CD4-positive, alpha-beta T cell (primary cell): Measurements from ENCODE around the gene GAST. TPM values are rescaled to one million over a fixed set of nuclear protein-coding genes. Genes with fewer than 3 reads are reported as not detected.

Experiments used
- ATAC-seq: fragments of 200-7000 bp; cut with Tn5 transposase; one replicate; pipeline ENCODE4 v1.10.0; 2022; ENCODE audit warnings: mild to moderate bottlenecking; ENCODE audit not compliant: poor library complexity
- CTCF ChIA-PET: fragments of 350-600 bp; sonication (Branson Sonifier 250); formaldehyde crosslinking; loops from one replicate; lab custom pipeline; 2021; ENCODE audit warnings: antibody characterized with exemption, inconsistent platforms; lab: Charles Lee
- POLR2A ChIA-PET: fragments of 350-600 bp; sonication (Branson Sonifier 250); formaldehyde crosslinking; loops from one replicate; lab custom pipeline; 2021; ENCODE audit warnings: antibody characterized with exemption, inconsistent platforms; lab: Charles Lee
- DNase-seq, 14 experiments: peaks; one replicate each; pipeline ENCODE4 v3.0.0-alpha.2; 2013 to 2020; ENCODE audit warnings: mixed read lengths in 2 of 14
- H3K27ac ChIP-seq, 2 donors: one replicate each; pipeline versions ENCODE4 v1.5.1 to v1.7.0; 2013; ENCODE audit warnings: low read length in 2 of 2, low read depth in 1 of 2, mild to moderate bottlenecking in 1 of 2
- H3K27me3 ChIP-seq, 2 experiments: 1 replicate in 1 of 2; 2 replicates in 1 of 2; pipeline versions ENCODE4 v1.6.1 to v1.7.0; 2013; ENCODE audit warnings: low read length in 2 of 2, control low read depth in 1 of 2, mild to moderate bottlenecking in 1 of 2, moderate library complexity in 1 of 2; ENCODE audit not compliant: insufficient read depth in 2 of 2, control insufficient read depth in 1 of 2
- H3K36me3 ChIP-seq: one replicate; pipeline ENCODE4 v1.6.1; 2013; ENCODE audit warnings: low read length, control low read depth; ENCODE audit not compliant: insufficient read depth
- H3K4me1 ChIP-seq: one replicate; pipeline ENCODE4 v1.6.1; 2013; ENCODE audit warnings: low read length, control low read depth; ENCODE audit not compliant: insufficient read depth
- H3K4me3 ChIP-seq: one replicate; pipeline ENCODE4 v1.5.1; 2013; ENCODE audit warnings: mild to moderate bottlenecking, low read length, moderate library complexity
- H3K9me3 ChIP-seq, 2 experiments: 1 replicate in 1 of 2; 2 replicates in 1 of 2; pipeline versions ENCODE4 v1.6.1 to v1.7.0; 2013; ENCODE audit warnings: low read length in 2 of 2, mild to moderate bottlenecking in 2 of 2, control low read depth in 1 of 2, moderate library complexity in 1 of 2; ENCODE audit not compliant: control insufficient read depth in 1 of 2, insufficient read depth in 1 of 2
- H3K27ac Mint-ChIP-seq: one replicate; pipeline ENCODE4 v1.8.0; 2020; ENCODE audit warnings: mixed read lengths
- H3K27me3 Mint-ChIP-seq: one replicate; pipeline ENCODE4 v1.8.0; 2021; ENCODE audit warnings: mixed read lengths
- H3K36me3 Mint-ChIP-seq: one replicate; pipeline ENCODE4 v1.8.0; 2021; ENCODE audit warnings: low read depth, mixed read lengths
- H3K4me1 Mint-ChIP-seq: one replicate; pipeline ENCODE4 v1.8.0; 2021; ENCODE audit warnings: low read depth, mixed read lengths
- H3K4me3 Mint-ChIP-seq: one replicate; pipeline ENCODE4 v1.8.0; 2020; ENCODE audit warnings: mild to moderate bottlenecking, mixed read lengths
- H3K9me3 Mint-ChIP-seq: one replicate; pipeline ENCODE4 v1.8.0; 2020; ENCODE audit warnings: mixed read lengths
- intact Hi-C, 2 experiments: fragments of 100-400 bp; cut with DNase I in 1 of 2; cut with micrococcal nuclease in 1 of 2; formaldehyde crosslinking; loops; one replicate each; pipeline versions ENCODE4 v1.15.1 to v1.9.0; 2023 to 2025; cut with DNase I, micrococcal nuclease
- total RNA-seq, 174 experiments: library from RNA in 2 of 174; stranded (reverse) in 2 of 174; gene quantifications; one replicate each; pipeline ENCODE4 v1.2.3 and lab custom pipeline; 2021 to 2026
- TF ChIP-seq, protein P1 (sequence below): fragments of 200-600 bp; IDR thresholded peaks from one replicate; pipeline ENCODE4 v1.8.0; 2022; ENCODE audit warnings: antibody characterized with exemption, mild to moderate bottlenecking

GAST gene
- total RNA-seq, 2 experiments from 2014 or later = not detected

DNA sequence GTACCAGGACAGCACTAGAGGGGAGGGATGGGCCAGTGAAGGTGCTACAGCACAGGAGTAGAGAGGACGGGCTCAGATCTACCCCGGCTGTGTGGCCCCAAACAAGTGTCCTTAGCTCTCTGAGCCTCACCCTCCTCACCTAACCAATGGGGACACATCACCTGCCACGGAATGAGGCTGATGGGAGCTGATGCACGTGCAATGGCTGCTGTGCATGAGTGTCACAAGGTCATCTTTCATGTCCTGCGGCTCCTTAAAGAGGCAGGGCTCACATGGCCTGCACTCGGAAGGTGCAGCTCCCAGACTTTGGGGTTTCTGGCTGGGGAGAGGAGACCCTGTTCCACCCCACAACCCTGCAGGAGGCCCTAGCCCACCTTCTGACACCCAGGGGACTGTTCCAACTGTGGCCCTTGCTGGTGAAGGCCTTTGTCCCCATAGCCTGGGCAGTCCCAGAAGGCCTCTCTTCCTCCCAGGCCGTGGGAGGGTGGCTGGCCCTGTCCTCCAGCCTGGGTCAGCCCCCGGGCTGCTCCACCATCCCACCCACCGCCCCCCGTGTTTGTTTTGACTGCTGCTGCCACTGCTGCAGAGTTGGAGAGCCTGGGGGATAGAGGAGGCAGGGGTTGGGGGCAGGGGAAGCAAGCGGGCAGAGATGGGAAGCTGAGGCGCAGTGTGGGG, 11.8 kb downstream of the GAST start:
- H3K9me3 Mint-ChIP-seq = no peaks in the 10 kb centered on the region
- Histone ChIP-seq H3K9me3 (no peaks in the 10 kb centered on the region), H3K4me1 (no peaks in the 10 kb centered on the region), H3K4me3 (no peak overlapping the region), H3K27me3 (no peaks in the 10 kb centered on the region), H3K27ac (no peak overlapping the region), H3K36me3 (no peaks in the 10 kb centered on the region)
- CTCF ChIA-PET = no interaction called here
- H3K27ac Mint-ChIP-seq = no peak overlapping the region
- intact Hi-C loops = no loop called here
- TF ChIP-seq, protein P1, sequence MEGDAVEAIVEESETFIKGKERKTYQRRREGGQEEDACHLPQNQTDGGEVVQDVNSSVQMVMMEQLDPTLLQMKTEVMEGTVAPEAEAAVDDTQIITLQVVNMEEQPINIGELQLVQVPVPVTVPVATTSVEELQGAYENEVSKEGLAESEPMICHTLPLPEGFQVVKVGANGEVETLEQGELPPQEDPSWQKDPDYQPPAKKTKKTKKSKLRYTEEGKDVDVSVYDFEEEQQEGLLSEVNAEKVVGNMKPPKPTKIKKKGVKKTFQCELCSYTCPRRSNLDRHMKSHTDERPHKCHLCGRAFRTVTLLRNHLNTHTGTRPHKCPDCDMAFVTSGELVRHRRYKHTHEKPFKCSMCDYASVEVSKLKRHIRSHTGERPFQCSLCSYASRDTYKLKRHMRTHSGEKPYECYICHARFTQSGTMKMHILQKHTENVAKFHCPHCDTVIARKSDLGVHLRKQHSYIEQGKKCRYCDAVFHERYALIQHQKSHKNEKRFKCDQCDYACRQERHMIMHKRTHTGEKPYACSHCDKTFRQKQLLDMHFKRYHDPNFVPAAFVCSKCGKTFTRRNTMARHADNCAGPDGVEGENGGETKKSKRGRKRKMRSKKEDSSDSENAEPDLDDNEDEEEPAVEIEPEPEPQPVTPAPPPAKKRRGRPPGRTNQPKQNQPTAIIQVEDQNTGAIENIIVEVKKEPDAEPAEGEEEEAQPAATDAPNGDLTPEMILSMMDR = no peak
- no peaks in the 10 kb centered on the region for H3K36me3 Mint-ChIP-seq
- no peaks in the 10 kb centered on the region for H3K4me1 Mint-ChIP-seq
- H3K4me3 Mint-ChIP-seq = no peak overlapping the region
- DNase-seq = no peak
- peaks cover 21% of the 10 kb centered on the region for H3K27me3 Mint-ChIP-seq
- POLR2A ChIA-PET = interaction anchor here (0.9 kb wide), 1 partner anchor 35 kb away, joined by 3 read pairs; no protein-coding TSS in a partner anchor
- ATAC-seq = no peak

DNA sequence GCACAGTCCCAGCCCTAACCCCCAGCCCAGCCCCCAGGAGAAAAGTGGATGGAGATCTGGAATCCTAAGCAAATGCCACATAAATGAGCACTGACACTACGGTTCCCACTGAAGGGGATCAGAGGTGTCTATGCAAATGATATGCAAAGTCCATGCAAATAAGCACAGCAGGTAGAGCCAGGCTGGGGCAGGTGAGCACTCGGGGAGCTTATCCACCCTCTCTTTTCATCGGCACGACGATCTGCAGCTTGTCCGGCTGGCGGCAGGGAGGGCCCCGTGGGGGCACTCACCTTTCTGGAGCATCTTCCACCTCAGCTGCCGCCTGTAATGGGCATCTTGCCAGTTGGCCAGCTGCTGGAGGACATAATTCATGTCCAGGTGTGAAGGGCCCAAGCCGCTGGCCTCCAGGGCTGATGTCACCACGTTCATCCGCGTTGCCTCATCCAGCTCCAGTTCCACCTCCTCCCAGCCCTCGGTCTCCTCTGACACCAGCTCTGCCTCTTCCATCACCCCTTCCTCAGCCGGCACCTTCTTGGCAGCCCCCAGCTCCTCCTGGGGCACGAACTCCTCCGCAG, 12.4 kb downstream of the GAST start:
- Histone ChIP-seq H3K27ac (no peak overlapping the region), H3K9me3 (no peaks in the 10 kb centered on the region), H3K27me3 (no peaks in the 10 kb centered on the region), H3K4me3 (no peak overlapping the region), H3K4me1 (no peaks in the 10 kb centered on the region), H3K36me3 (no peaks in the 10 kb centered on the region)
- intact Hi-C loops = no loop called here
- Mint-ChIP-seq H3K4me3 (no peak overlapping the region), H3K27me3 (peaks cover 21% of the 10 kb centered on the region), H3K4me1 (no peaks in the 10 kb centered on the region), H3K9me3 (no peaks in the 10 kb centered on the region), H3K36me3 (no peaks in the 10 kb centered on the region), H3K27ac (no peak overlapping the region)
- TF ChIP-seq, protein P1 = no peak
- DNase-seq (no peak), ATAC-seq (no peak)
- POLR2A ChIA-PET = interaction anchor here (0.9 kb wide), 1 partner anchor 35 kb away, joined by 3 read pairs; no protein-coding TSS in a partner anchor
- CTCF ChIA-PET = interaction anchor here (0.6 kb wide), 1 partner anchor 62 kb away, joined by 3 read pairs; no protein-coding TSS in a partner anchor

DNA sequence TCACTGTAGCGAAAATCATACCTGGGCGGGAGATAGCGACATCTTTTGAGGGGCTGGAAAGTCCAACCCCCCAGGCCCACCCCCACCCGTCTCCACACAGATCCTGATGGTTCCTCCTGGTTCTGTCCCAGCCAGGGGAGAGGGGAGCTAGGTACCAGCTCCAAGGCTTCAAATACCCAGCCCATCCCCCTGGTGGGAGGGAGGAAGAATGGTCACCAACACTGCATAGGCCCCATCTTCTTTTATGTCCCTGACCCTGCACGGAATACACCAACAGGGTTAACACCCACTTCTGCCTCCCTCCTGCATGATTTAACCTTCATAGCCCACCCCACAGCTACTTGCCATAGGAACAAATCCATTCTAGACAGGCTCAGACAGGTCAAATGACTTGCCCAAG, 13.0 kb downstream of the GAST start:
- Histone ChIP-seq H3K9me3 (no peaks in the 10 kb centered on the region), H3K4me3 (no peak overlapping the region), H3K4me1 (no peaks in the 10 kb centered on the region), H3K36me3 (no peaks in the 10 kb centered on the region), H3K27me3 (no peaks in the 10 kb centered on the region), H3K27ac (no peak overlapping the region)
- ChIA-PET POLR2A (no interaction called here), CTCF (no interaction called here)
- intact Hi-C loops = no loop called here
- no peak overlapping the region for H3K27ac Mint-ChIP-seq
- DNase-seq = no peak
- H3K36me3 Mint-ChIP-seq = no peaks in the 10 kb centered on the region
- no peak overlapping the region for H3K4me3 Mint-ChIP-seq
- TF ChIP-seq, protein P1 = no peak
- peaks cover 22% of the 10 kb centered on the region for H3K27me3 Mint-ChIP-seq
- no peaks in the 10 kb centered on the region for H3K9me3 Mint-ChIP-seq
- ATAC-seq = no peak
- H3K4me1 Mint-ChIP-seq = no peaks in the 10 kb centered on the region
